Transverse colon (tissue), 4 donors: Measurements from ENCODE around the gene LILRB1. TPM values are rescaled to one million over a fixed set of nuclear protein-coding genes. Genes with fewer than 3 reads are reported as not detected.
"Not testable (repeated sequence)": the region's sequence is repeated elsewhere in the genome, so short reads cannot be mapped to it uniquely, and the experiment has no call there.

ENCODE experiments used
- DNase-seq: peaks from one replicate; pipeline ENCODE4 v3.0.0-alpha.2; 2019
- H3K27ac ChIP-seq, 4 donors: fragments of 200-600 bp; sonication (generic); 2 replicates each; pipeline ENCODE4 v1.5.1; 2016 to 2018; ENCODE audit warnings: inconsistent platforms in 4 of 4
- H3K27me3 ChIP-seq: fragments of 200-600 bp; sonication (generic); 2 replicates; pipeline ENCODE4 v1.5.1; 2017; ENCODE audit warnings: inconsistent platforms
- H3K36me3 ChIP-seq, 4 donors: fragments of 200-600 bp; sonication (generic); 2 replicates each; pipeline ENCODE4 v1.5.1; 2017 to 2019; ENCODE audit warnings: inconsistent platforms in 4 of 4
- H3K4me1 ChIP-seq, 4 donors: fragments of 200-600 bp; sonication (generic); 2 replicates each; pipeline ENCODE4 v1.5.1; 2017 to 2020; ENCODE audit warnings: inconsistent platforms in 4 of 4
- H3K4me3 ChIP-seq, 4 donors: fragments of 200-600 bp; sonication (generic); 1 replicate in 1 of 4; 2 replicates in 3 of 4; pipeline versions ENCODE4 v1.5.1 to v1.6.1; 2017 to 2019; ENCODE audit warnings: inconsistent platforms in 4 of 4
- H3K9me3 ChIP-seq, 2 donors: fragments of 200-600 bp; sonication (generic); 2 replicates each; pipeline ENCODE4 v1.5.1; 2017 to 2019; ENCODE audit warnings: inconsistent platforms in 2 of 2
- CTCF ChIP-seq, 5 experiments: fragments of 200-600 bp in 3 of 5; fragments of 450-650 bp in 2 of 5; sonication (generic) in 3 of 5; IDR thresholded peaks; 1 replicate in 2 of 5; 2 replicates in 3 of 5; pipeline ENCODE4 v1.5.1; 2016 to 2017; ENCODE audit warnings: antibody characterized with exemption in 5 of 5, inconsistent platforms in 3 of 5, mild to moderate bottlenecking in 2 of 5, moderate library complexity in 1 of 5
- EP300 ChIP-seq: sonication (generic); formaldehyde crosslinking; IDR thresholded peaks from one replicate; pipeline ENCODE4 v1.6.1; 2017; ENCODE audit warnings: antibody characterized with exemption, low read depth
- POLR2A ChIP-seq: fragments of 450-650 bp; IDR thresholded peaks from one replicate; pipeline ENCODE4 v1.6.1; 2016; ENCODE audit warnings: antibody characterized with exemption, mild to moderate bottlenecking, moderate library complexity
- POLR2AphosphoS5 ChIP-seq, 3 donors: sonication (generic); formaldehyde crosslinking; IDR thresholded peaks; one replicate each; pipeline ENCODE4 v1.6.1; 2016; ENCODE audit warnings: antibody characterized with exemption in 3 of 3
- WGBS, 2 donors: methylation state at CpG; one replicate each; pipeline ENCODE4 v1.1.5; 2018; ENCODE audit warnings: low coverage in 1 of 2; 5-methylcytosine and 5-hydroxymethylcytosine counted together
- in situ Hi-C, 4 donors: fragments of 200-750 bp; cut with MboI; loops; one replicate each; pipeline versions ENCODE4 v1.15.0 to v1.15.1; 2017; ENCODE audit warnings: low sequenced_read_pairs in 3 of 4, low pct_ligation_motif_present in 1 of 4, low pct_unique_long_range_greater_than_20kb in 1 of 4
- intact Hi-C: fragments of 100-400 bp; cut with DNase I; formaldehyde crosslinking; loops from one replicate; pipeline ENCODE4 v1.15.1; 2023; ENCODE audit warnings: low total_unique reads
- total RNA-seq, 4 donors: library from RNA; depleted of rRNA; stranded (reverse); fragments of >200 nt; gene quantifications; one replicate each; pipeline ENCODE4 v1.1.0, GENCODE V29; 2016

LILRB1 gene
- total RNA-seq, 4 donors from 2014 or later: 0.96 to 5.1 TPM; not detected in 2

GRCh38 chr19:54594737-54595136 lies 35.5 kb upstream of the LILRB1 start:
- no peaks in the 10 kb centered on the region for H3K4me1 ChIP-seq
- no peak overlapping the region for H3K27ac ChIP-seq
- H3K36me3 ChIP-seq: no peaks in the 10 kb centered on the region
- H3K4me3 ChIP-seq: no peak overlapping the region
- WGBS, 2 donors: 100% methylated on average over 5 of the region's 5 CpGs; no CpG with 5 or more reads in 1 of the 2 donors
- H3K27me3 ChIP-seq: no peaks in the 10 kb centered on the region
- no peak for TF ChIP-seq EP300
- intact Hi-C loops: no loop called here
- in situ Hi-C loops: no loop called here
- H3K9me3 ChIP-seq: no peaks in the 10 kb centered on the region
- DNase-seq: no peak

- H3K27ac ChIP-seq, H3K9me3 ChIP-seq, H3K27me3 ChIP-seq, in situ Hi-C loops, H3K4me1 ChIP-seq, intact Hi-C loops, DNase-seq, H3K36me3 ChIP-seq, H3K4me3 ChIP-seq: not testable (repeated sequence)
- WGBS, 2 donors: 83% methylated on average over 26 of the region's 26 CpGs; no CpG with 5 or more reads in 1 of the 2 donors
These were observed 34.4 kb upstream of the LILRB1 start for GRCh38 chr19:54595680-54596436.

GRCh38 chr19:54600212-54600611 lies 30.1 kb upstream of the LILRB1 start:
- TF ChIP-seq POLR2AphosphoS5 (IDR thresholded peaks at IDR 0.05) (no peak), CTCF (IDR thresholded peaks at IDR 0.05) (no peak), EP300 (no peak), POLR2A (no peak)
- Histone ChIP-seq H3K27me3 (no peaks in the 10 kb centered on the region), H3K4me1 (no peaks in the 10 kb centered on the region), H3K9me3 (peaks cover 0 to 2% of the 10 kb centered on the region in 2 donors), H3K36me3 (no peaks in the 10 kb centered on the region), H3K4me3 (no peak overlapping the region), H3K27ac (no peak overlapping the region)
- 49 to 61% methylated on average over 2 to 5 of the region's 5 CpGs for WGBS, 2 donors
- no peak for DNase-seq
- in situ Hi-C loops (no loop called here), intact Hi-C loops (no loop called here)

GRCh38 chr19:54606230-54606629 lies 24.1 kb upstream of the LILRB1 start:
- H3K27ac ChIP-seq: no peak overlapping the region
- in situ Hi-C loops (no loop called here), intact Hi-C loops (no loop called here)
- H3K27me3 ChIP-seq: no peaks in the 10 kb centered on the region
- no peaks in the 10 kb centered on the region for H3K4me1 ChIP-seq
- H3K4me3 ChIP-seq: no peak overlapping the region
- 32 to 60% methylated on average over 1 to 4 of the region's 4 CpGs for WGBS, 2 donors
- H3K36me3 ChIP-seq: no peaks in the 10 kb centered on the region
- H3K9me3 ChIP-seq: peaks cover 3 to 7% of the 10 kb centered on the region in 2 donors
- no peak for TF ChIP-seq CTCF (IDR thresholded peaks at IDR 0.05)
- TF ChIP-seq EP300: no peak
- TF ChIP-seq POLR2AphosphoS5 (IDR thresholded peaks at IDR 0.05): no peak
- no peak for TF ChIP-seq POLR2A
- no peak for DNase-seq

- whole genome bisulfite sequencing, 2 donors: 73 to 78% methylated on average over 9 to 16 of the region's 16 CpGs
- H3K4me1 ChIP-seq: no peaks in the 10 kb centered on the region
- TF ChIP-seq EP300 (no peak), CTCF (IDR thresholded peaks at IDR 0.05) (no peak), POLR2A (no peak), POLR2AphosphoS5 (IDR thresholded peaks at IDR 0.05) (no peak)
- no peak overlapping the region for H3K4me3 ChIP-seq
- in situ Hi-C loops (no loop called here), intact Hi-C loops (no loop called here)
- H3K36me3 ChIP-seq: no peaks in the 10 kb centered on the region
- DNase-seq: no peak
- peaks cover 3 to 7% of the 10 kb centered on the region in 2 donors for H3K9me3 ChIP-seq
- H3K27me3 ChIP-seq: no peaks in the 10 kb centered on the region
- no peak overlapping the region for H3K27ac ChIP-seq
These were observed 23.1 kb upstream of the LILRB1 start for GRCh38 chr19:54606891-54607784.
